GM12891 (cell line): ENCODE data around the gene INPP5D.

ENCODE experiments used
- PAX5 ChIP-seq: IDR thresholded peaks from 2 replicates; pipeline ENCODE4 v1.6.1; 2011; ENCODE audit warnings: low read length, moderate library complexity, mild to moderate bottlenecking; ENCODE audit not compliant: insufficient read depth, severe bottlenecking
- POLR2A ChIP-seq: IDR thresholded peaks from 2 replicates; pipeline ENCODE4 v1.6.1; 2011; ENCODE audit warnings: low read depth, low read length, control low read depth
- POLR2AphosphoS5 ChIP-seq: IDR thresholded peaks from 2 replicates; pipeline ENCODE4 v1.6.1; 2011; ENCODE audit warnings: low read depth, low read length, control low read depth
- SPI1 ChIP-seq: IDR thresholded peaks from 2 replicates; pipeline ENCODE4 v1.6.1; 2011; ENCODE audit warnings: low read depth, low read length, control low read depth
- TAF1 ChIP-seq: IDR thresholded peaks from 2 replicates; pipeline ENCODE4 v1.6.1; 2011; ENCODE audit warnings: low read depth, low read length, control low read depth

GRCh38 chr2:233201258-233202013 is 141.3 kb downstream of the INPP5D start:
- TF ChIP-seq POLR2A: no peak
- TF ChIP-seq POLR2AphosphoS5: no peak; the same call in 1 of the 2 replicates
- TF ChIP-seq TAF1: no peak
- TF ChIP-seq SPI1: no peak
- TF ChIP-seq PAX5: no peak
